Ammon's horn (tissue), 1 donor: ENCODE results near the gene OBSL1.

Experiments used
- DNase-seq: peaks from one replicate; pipeline ENCODE4 v3.0.0-alpha.2; 2016; ENCODE audit warnings: low spot score

The OBSL1 gene

GRCh38 chr2:219571311-219572236 lies at the start of gene OBSL1:
Gene OBSL1 (minus strand): TSS chr2:219571539. CDS start chr2:219571232, 307 bp downstream.
- peak; percentile 67 for DNase-seq

- no peak for DNase-seq
Measured at GRCh38 chr2:219620546-219620945, 49.2 kb upstream of the OBSL1 start.

GRCh38 chr2:219619235-219619634 lies 47.9 kb upstream of the OBSL1 start:
- no peak for DNase-seq

GRCh38 chr2:219618733-219619122 lies 47.4 kb upstream of the OBSL1 start:
- DNase-seq: no peak

- no peak for DNase-seq
Measured at GRCh38 chr2:219616550-219616949, 45.2 kb upstream of the OBSL1 start.

- no peak for DNase-seq
Measured at GRCh38 chr2:219615894-219616293, 44.6 kb upstream of the OBSL1 start.

- no peak for DNase-seq
Measured at GRCh38 chr2:219615036-219615435, 43.7 kb upstream of the OBSL1 start.

DNA sequence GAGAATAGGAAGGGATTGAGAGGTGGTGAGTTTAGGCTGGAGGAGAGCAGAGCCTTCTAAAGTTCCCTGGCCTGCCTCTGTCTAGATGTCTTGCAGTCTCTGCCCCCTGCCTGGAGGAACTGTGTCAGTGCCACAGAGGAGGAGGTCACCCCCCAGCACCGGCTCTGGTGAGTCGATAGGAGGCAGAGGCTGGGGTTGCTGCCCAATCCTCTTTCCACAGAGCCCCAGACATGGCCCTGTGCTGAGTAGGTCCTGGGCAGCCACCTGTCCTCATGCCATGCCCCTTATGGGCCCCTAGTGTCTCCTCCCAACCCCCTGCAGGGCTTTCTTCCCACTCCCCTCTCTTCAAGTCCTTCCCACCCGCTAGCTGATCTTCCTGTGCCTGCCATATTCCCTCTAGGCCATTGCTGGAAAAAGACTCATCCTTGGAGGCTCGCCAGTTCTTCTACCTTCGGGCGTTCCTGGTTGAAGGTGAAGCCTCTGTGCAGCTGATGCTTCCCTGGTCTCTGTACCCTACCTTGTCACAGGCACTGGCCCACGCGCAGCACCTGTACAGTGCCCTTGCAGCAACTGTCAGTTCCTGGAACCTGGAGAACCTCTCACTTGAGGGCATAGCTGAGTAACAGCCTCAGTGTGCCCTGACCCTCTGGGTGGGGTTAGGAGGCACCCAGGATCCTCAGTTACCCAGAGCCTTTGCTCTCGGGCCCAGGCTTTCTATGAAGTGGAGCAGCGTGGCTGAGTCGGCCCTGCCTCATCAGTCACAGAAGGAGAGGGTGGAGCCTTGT lies 42.9 kb upstream of the OBSL1 start:
- no peak for DNase-seq

- DNase-seq: no peak
Measured at GRCh38 chr2:219613461-219614070, 42.2 kb upstream of the OBSL1 start.

- no peak for DNase-seq
Measured at GRCh38 chr2:219612577-219613286, 41.4 kb upstream of the OBSL1 start.

- no peak for DNase-seq
Measured at GRCh38 chr2:219611866-219612576, 40.7 kb upstream of the OBSL1 start.

GRCh38 chr2:219611306-219611705 lies 40.0 kb upstream of the OBSL1 start:
- no peak for DNase-seq

GRCh38 chr2:219609149-219609750 lies 37.9 kb upstream of the OBSL1 start:
- DNase-seq: no peak

DNA sequence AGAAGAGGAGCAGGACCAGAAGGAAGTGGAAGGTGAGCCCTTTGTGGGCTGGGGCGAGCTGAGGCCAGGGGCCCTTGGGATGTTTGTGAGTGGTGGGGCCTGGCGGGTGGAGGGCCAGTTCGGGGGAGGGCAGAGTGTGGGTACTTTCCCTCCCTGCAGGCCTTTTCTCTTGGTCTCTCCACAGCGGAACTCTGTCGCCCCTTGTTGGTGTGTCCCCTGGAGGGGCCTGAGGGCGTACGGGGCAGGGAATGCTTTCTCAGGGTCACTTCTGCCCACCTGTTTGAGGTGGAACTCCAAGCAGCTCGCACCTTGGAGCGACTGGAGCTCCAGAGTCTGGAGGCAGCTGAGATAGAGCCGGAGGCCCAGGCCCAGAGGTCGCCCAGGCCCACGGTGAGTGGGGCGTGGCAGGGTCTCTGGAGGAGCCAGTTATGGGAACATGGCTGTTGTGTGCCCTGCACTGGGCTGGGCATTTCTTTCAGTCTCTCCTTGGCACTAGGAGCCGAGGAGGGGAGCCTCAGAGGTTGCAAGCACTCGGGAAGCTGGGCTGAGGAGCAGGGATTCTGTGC lies 37.1 kb upstream of the OBSL1 start:
- no peak for DNase-seq

GRCh38 chr2:219607931-219608330 lies 36.6 kb upstream of the OBSL1 start:
- no peak for DNase-seq

GRCh38 chr2:219605607-219605954 lies 34.2 kb upstream of the OBSL1 start:
- DNase-seq: no peak

GRCh38 chr2:219603771-219604170 lies 32.4 kb upstream of the OBSL1 start:
- DNase-seq: peak; percentile 43

GRCh38 chr2:219598308-219599078 lies 27.2 kb upstream of the OBSL1 start:
- DNase-seq: no peak

GRCh38 chr2:219597552-219598307 lies 26.4 kb upstream of the OBSL1 start, which contains the start of gene STK11IP:
Gene STK11IP (plus strand): TSS chr2:219597857. CDS start chr2:219598120, 263 bp downstream.
- DNase-seq: peak; percentile 96
